Amygdala (tissue), 56 donors: ENCODE measurements around the gene TRIM3.

Experiments
- DNase-seq, 56 donors: peaks; one replicate each; lab custom pipeline; 2025; lab: John Stamatoyannopoulos, UW

The TRIM3 gene

DNA sequence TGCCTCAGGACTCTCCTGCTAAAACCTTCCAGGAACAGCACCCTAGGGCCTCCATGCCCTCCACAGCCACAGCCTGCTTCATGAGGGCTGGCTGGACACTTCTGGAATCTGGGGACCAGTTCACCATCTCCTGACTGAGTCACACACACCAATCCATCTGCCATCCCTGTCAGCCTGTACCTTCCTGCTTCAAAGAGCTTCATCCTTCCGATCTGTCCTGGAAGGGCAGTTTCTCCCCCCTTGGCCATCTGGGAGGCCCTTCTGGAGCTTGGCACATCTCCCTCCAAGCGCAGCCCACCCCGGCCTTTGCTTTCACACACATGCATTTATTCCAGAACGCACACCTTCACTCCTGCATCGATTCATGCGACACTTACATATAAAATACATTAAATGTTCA lies 67.9 kb downstream of the TRIM3 start:
- no peak for DNase-seq

DNA sequence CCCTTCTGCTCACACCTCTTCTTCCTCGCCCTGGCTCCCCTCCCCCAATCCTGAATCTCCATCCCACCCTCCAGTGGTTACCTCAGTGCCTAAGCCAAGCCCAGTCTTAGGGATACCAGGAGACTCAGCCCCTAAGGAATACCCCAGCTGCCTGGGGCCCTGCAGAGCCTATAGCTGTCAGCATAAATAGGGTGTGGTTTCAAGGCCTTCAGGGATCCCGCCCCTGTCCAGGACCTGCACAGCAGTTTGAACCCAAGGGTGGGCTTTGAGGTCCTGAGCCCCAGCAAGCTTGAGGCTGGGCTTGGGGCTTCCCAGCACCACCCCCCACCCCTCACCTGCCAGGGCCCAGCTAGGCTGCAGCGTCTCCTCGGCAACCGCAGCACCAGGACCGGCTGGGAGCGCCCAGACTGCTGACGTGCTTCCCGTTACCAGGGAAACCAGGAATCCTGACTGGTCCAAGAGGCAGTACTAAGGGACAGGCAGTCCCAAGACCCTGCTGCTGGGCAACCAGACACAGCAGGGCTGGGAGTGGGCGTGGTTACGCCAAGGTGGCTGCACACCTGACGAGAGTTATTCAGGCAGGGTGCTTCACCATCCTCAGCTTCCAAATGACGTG lies 68.6 kb downstream of the TRIM3 start:
- DNase-seq = peak in 44 of 56 donors; percentile 16 to 86 (median 62)

DNA sequence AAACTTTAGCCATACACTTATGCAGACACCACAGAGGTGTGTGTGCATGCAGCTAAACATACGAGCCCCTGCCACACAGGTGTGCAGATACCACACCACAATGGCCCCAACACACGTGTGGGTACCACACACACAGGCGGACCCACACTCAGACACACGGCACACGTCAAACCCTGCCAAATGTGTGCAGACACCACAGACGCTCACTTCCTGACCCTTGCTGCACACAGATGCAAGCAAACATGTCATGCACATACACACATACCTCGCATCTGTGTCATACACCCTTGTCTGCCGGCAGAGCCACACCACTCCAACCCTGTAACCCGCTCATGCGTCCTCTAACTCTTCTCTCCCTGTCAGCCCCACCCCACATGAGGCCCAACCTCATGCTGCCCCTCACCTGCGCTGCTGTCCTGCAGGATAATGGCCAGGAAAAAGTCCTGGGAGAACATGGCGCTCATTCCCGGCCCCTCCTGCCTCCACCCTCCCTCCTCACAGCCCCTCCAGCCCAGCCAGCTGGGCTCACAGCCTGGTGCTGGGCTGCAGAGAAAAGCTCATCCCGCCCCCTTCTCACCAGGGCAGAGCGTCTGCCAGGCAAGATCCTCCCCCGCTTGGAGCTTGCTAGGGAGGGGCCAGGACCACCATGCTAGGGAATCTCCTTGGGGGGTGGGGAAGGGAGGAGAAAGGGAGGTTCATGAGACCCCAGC lies 69.2 kb downstream of the TRIM3 start:
- peak in 36 of 56 donors; percentile 31 to 75 (median 50) for DNase-seq

DNA sequence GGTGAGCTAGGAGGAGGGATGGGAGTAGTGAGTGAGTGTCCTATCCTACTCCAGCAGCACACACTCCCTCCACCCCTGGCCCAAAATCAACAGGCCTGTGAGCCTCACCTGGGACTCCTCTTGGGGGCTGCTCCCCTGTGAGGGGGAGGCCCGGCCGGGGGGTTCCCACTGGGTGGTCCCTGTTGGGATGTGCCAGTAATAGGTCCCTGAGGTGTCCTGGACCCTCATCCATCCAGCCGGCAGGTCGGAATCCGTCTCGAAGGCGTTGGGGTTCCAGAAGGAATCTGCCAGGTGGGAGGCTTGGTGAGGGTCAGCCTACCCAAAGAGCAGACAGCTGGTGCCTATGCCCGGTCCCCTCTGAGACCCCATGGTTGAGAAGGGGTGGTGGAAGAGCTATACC lies 70.2 kb downstream of the TRIM3 start:
- no peak for DNase-seq

DNA sequence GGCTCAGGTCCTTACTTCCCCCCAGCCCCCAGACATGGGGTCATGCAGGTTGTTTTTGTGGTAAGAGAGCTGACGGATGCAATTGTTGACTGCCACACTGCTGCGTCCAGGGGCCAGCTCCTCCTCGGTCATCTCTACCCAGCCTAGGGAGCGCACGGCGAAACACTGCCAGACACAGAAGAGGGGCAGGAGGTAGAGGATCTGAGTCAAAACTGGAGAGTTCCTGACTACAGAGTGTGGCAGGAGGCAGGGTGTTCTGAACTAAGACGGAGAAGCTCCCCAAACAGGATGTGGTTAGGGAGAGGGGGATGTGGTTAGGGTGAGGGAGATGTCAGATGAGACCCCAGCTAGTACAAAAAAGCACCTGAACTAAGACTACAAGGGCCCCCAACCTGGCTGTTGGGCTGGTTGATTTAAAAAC lies 71.2 kb downstream of the TRIM3 start:
- no peak for DNase-seq

DNA sequence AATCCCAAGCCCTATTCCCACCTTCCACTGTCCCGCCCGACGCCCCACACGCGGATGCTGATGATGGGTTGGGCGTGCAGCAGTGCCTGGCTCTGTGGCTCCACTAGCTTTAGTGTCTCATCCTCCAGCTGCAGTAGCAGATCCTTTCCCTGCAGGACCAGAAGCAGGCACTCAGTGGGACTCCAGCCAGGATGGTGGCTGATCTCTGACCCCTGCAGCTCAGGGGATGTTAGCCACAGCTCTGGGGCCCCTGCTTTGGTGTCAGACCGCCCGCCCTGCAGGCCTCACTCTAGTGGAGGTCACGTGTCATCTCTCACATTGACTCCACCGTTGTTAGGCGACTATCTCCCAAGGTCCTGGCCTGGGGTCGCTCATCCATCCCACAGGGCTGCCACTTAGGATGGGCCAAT lies 71.7 kb downstream of the TRIM3 start:
- DNase-seq = peak in 2 of 56 donors; percentile 21 to 41

DNA sequence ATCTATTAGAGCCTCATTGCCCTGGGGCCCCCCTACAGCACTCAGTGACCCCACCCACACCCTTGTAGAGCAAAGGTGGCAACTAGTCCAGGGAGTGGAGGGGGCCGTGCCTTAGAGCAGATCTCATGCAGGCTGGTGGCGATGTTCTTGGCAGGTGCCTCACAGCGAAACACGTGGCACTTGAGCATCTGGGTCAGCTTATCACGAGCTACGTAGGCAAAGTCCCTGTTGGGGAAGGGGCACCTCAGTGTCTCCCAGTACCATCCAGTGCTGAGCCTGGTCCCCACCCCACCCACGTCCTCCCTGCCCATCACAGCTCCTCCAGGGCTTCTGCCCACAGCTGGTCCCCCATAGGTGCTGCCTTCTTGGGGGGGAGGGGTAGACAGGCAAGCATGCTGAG lies 72.3 kb downstream of the TRIM3 start:
- DNase-seq = no peak

DNA sequence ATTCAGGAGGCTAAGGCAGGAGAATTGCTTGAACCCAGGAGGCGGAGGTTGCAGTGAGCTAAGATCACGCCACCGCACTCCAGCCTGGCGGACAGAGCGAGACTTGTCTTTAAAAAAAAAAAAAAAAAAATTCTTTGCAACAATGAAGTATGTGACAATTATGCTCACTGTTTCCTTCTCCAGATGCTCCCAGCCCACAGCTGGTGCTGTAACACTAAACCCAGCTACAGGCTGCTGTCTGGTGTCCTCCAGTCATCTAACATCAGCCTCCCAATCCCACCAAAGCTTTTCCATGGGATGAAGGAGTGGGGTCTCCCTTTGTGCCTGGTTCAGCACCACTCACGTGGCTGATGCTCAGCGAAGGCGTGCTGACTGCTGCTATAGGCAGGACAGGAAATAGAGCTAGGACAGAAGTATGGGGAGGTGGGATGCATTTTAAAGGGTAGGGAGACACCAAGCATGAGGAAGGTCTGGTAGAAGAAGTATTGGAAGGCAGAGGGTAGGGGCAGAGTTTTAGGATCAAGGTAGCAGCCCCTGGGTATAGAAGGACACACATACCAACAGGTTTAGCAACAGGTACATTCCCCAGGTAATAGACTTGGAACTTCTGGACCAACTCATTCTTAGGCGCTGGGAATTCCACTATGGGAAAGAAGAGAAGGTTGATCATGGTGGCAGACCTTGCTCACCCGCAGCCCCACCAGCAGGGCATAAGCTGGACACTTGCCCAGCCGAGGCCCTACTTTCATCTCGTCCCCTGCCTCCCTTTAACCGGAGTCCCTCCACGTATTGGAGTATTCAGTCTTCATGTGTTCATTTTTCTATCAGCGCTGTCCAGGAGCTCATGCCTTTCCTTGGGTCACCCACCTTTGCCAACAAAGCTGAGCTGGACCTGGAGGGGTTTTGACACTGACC lies 73.1 kb downstream of the TRIM3 start:
- DNase-seq = peak in 9 of 56 donors; percentile 27 to 58 (median 41)
